Uterus (tissue), 2 donors: Measurements from ENCODE around the gene AKAP1.

Source experiments
- POLR2A ChIP-seq, 2 donors: fragments of 450-650 bp; IDR thresholded peaks; one replicate each; pipeline ENCODE4 v1.6.1; 2016; ENCODE audit warnings: antibody characterized with exemption in 2 of 2, mild to moderate bottlenecking in 1 of 2, moderate library complexity in 1 of 2
- TF ChIP-seq, protein P1 (sequence below), 4 experiments: fragments of 200-600 bp in 2 of 4; fragments of 450-650 bp in 2 of 4; sonication (generic) in 2 of 4; IDR thresholded peaks; one replicate each; pipeline ENCODE4 v1.5.1; 2016 to 2019; ENCODE audit warnings: antibody characterized with exemption in 4 of 4, mild to moderate bottlenecking in 2 of 4, moderate library complexity in 1 of 4

GRCh38 chr17:57089391-57089790, 4.3 kb downstream of the AKAP1 start:
- no peak for TF ChIP-seq POLR2A (IDR thresholded peaks at IDR 0.05)
- TF ChIP-seq, protein P1, sequence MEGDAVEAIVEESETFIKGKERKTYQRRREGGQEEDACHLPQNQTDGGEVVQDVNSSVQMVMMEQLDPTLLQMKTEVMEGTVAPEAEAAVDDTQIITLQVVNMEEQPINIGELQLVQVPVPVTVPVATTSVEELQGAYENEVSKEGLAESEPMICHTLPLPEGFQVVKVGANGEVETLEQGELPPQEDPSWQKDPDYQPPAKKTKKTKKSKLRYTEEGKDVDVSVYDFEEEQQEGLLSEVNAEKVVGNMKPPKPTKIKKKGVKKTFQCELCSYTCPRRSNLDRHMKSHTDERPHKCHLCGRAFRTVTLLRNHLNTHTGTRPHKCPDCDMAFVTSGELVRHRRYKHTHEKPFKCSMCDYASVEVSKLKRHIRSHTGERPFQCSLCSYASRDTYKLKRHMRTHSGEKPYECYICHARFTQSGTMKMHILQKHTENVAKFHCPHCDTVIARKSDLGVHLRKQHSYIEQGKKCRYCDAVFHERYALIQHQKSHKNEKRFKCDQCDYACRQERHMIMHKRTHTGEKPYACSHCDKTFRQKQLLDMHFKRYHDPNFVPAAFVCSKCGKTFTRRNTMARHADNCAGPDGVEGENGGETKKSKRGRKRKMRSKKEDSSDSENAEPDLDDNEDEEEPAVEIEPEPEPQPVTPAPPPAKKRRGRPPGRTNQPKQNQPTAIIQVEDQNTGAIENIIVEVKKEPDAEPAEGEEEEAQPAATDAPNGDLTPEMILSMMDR (IDR thresholded peaks at IDR 0.05): no peak
